B cell (primary cell): Measurements from ENCODE around the gene REEP6.

ENCODE experiments used
- CTCF ChIP-seq: fragments of 200-600 bp; IDR thresholded peaks from one replicate; pipeline ENCODE4 v1.8.0; 2022; ENCODE audit warnings: antibody characterized with exemption, mild to moderate bottlenecking
- EZH2 ChIP-seq: IDR thresholded peaks from 2 replicates; pipeline ENCODE4 v1.6.1; 2012; ENCODE audit warnings: borderline replicate concordance, low read depth, mild to moderate bottlenecking, moderate library complexity, low read length; ENCODE audit not compliant: insufficient read depth, poor library complexity, severe bottlenecking

GRCh38 chr19:1522061-1522460, 31.1 kb downstream of the REEP6 start:
- TF ChIP-seq EZH2 (no peak), CTCF (no peak)
